Upper lobe of right lung (tissue), 1 donor: Measurements from ENCODE around the gene RBMS3. TPM values are rescaled to one million over a fixed set of nuclear protein-coding genes. Genes with fewer than 3 reads are reported as not detected.

Experiments
- ATAC-seq: fragments of 200-7000 bp; cut with Tn5 transposase; one replicate; pipeline ENCODE4 v1.9.1; 2020; ENCODE audit warnings: mild to moderate bottlenecking, moderate library complexity
- DNase-seq: peaks from one replicate; pipeline ENCODE4 v3.0.0-alpha.2; 2020
- H3K27ac ChIP-seq: fragments of 200-600 bp; one replicate; pipeline ENCODE4 v1.8.0; 2022
- H3K27me3 ChIP-seq: fragments of 200-600 bp; one replicate; pipeline ENCODE4 v1.8.0; 2022; ENCODE audit warnings: mild to moderate bottlenecking
- H3K36me3 ChIP-seq: fragments of 200-600 bp; one replicate; pipeline ENCODE4 v1.8.0; 2022
- H3K4me1 ChIP-seq: fragments of 200-600 bp; one replicate; pipeline ENCODE4 v1.8.0; 2022
- H3K4me3 ChIP-seq: fragments of 200-600 bp; one replicate; pipeline ENCODE4 v1.8.0; 2022; ENCODE audit warnings: mild to moderate bottlenecking
- H3K9me3 ChIP-seq: fragments of 200-600 bp; one replicate; pipeline ENCODE4 v1.8.0; 2022
- CTCF ChIP-seq: fragments of 200-600 bp; IDR thresholded peaks from one replicate; pipeline ENCODE4 v1.8.0; 2022; ENCODE audit warnings: antibody characterized with exemption
- intact Hi-C: fragments of 100-400 bp; cut with DNase I; formaldehyde crosslinking; loops from one replicate; pipeline ENCODE4 v1.11.0; 2022
- total RNA-seq: library from RNA; stranded (reverse); fragmentation: NEBNext Ultra II Directional; extraction: Animal tissue kit (Norgen Biotek cat#: 25700); gene quantifications from one replicate; pipeline ENCODE4 v1.2.1, GENCODE V29; 2021
- donor health status: DM: no; HTN: yes; CAD: no; lungs with severe emphysema.

Gene RBMS3
- total RNA-seq, 1 donor from 2014 or later, result 85.9 TPM

GRCh38 chr3:29255854-29256696 is 24.8 kb upstream of the RBMS3 start:
- Histone ChIP-seq H3K9me3 (no peaks in the 10 kb centered on the region), H3K36me3 (no peaks in the 10 kb centered on the region), H3K27ac (no peak overlapping the region), H3K27me3 (no peaks in the 10 kb centered on the region), H3K4me1 (no peaks in the 10 kb centered on the region), H3K4me3 (no peak overlapping the region)
- no peak for DNase-seq
- intact Hi-C loops, result no loop called here
- ATAC-seq, result no peak
- TF ChIP-seq CTCF, result no peak

- H3K36me3 ChIP-seq, result no peaks in the 10 kb centered on the region
- no peaks in the 10 kb centered on the region for H3K27me3 ChIP-seq
- H3K27ac ChIP-seq, result no peak overlapping the region
- no peak overlapping the region for H3K4me3 ChIP-seq
- ATAC-seq, result no peak
- TF ChIP-seq CTCF, result no peak
- H3K4me1 ChIP-seq, result no peaks in the 10 kb centered on the region
- H3K9me3 ChIP-seq, result no peaks in the 10 kb centered on the region
- intact Hi-C loops, result no loop called here
- DNase-seq, result no peak
These were observed 22.7 kb upstream of the RBMS3 start for GRCh38 chr3:29258161-29258560.

- intact Hi-C loops, result no loop called here
- H3K27me3 ChIP-seq, result no peaks in the 10 kb centered on the region
- DNase-seq, result no peak
- H3K27ac ChIP-seq, result no peak overlapping the region
- no peaks in the 10 kb centered on the region for H3K9me3 ChIP-seq
- ATAC-seq, result peak; percentile 59
- TF ChIP-seq CTCF, result no peak
- no peaks in the 10 kb centered on the region for H3K36me3 ChIP-seq
- H3K4me1 ChIP-seq, result no peaks in the 10 kb centered on the region
- no peak overlapping the region for H3K4me3 ChIP-seq
These were observed 19.8 kb upstream of the RBMS3 start for GRCh38 chr3:29261119-29261518.

GRCh38 chr3:29263476-29263875 is 17.4 kb upstream of the RBMS3 start:
- Histone ChIP-seq H3K27ac (no peak overlapping the region), H3K4me1 (no peaks in the 10 kb centered on the region), H3K27me3 (no peaks in the 10 kb centered on the region), H3K36me3 (no peaks in the 10 kb centered on the region), H3K4me3 (no peak overlapping the region), H3K9me3 (no peaks in the 10 kb centered on the region)
- ATAC-seq (no peak), DNase-seq (no peak)
- intact Hi-C loops, result no loop called here
- TF ChIP-seq CTCF, result no peak

- DNase-seq, result no peak
- no peak overlapping the region for H3K4me3 ChIP-seq
- TF ChIP-seq CTCF, result no peak
- H3K9me3 ChIP-seq, result no peaks in the 10 kb centered on the region
- intact Hi-C loops, result no loop called here
- no peak overlapping the region for H3K27ac ChIP-seq
- H3K27me3 ChIP-seq, result no peaks in the 10 kb centered on the region
- no peak for ATAC-seq
- no peaks in the 10 kb centered on the region for H3K36me3 ChIP-seq
- no peaks in the 10 kb centered on the region for H3K4me1 ChIP-seq
These were observed 15.3 kb upstream of the RBMS3 start for GRCh38 chr3:29265509-29266072.
